ENCODE measurements around the gene ASB16. TPM values are rescaled to one million over a fixed set of nuclear protein-coding genes. Genes with fewer than 3 reads are reported as not detected.
"Not testable (repeated sequence)": the region's sequence is repeated elsewhere in the genome, so short reads cannot be mapped to it uniquely, and the experiment has no call there.

Gene ASB16
- total RNA-seq, 2 donors from 2014 or later: 2.3 to 3.9 TPM

DNA sequence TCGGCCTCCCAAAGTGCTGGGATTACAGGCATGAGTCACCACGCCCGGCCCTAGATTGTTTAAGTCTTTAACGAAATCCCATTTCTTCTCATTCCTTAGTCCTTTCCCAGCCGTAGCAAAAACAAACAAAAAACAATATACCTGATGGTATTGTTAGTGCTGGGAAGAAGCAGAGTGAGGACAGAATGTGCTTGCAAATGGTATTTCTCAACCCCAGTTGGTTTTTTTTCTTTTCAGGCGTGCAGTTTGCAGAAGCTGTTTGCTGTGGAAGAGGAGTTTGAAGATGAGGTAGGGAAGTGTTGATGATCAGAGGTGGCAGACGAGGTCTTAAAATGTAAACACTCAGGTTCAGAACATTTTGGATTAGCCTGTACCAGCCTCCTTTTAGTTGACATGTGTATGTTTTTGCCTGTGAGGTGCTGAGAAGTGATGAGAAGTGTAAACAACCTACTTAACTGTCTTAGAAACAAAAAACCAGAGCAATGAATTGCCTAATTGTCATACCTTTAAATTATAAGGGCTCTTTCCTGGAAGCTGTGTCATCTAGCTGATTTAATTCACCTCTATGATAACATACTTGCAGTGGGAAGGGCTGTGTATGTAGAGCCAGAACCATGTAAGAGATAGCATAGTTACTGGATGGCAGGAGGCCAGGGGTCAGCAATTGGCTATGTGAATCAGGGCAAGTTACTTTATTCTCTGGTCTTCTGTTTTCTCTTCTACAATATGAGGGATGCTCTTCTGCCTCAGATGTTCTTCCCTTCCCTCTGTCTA is 25.4 kb upstream of the ASB16 start:
- H3K9me3 ChIP-seq: no peaks in the 10 kb centered on the region
- DNase-seq (ENCODE audit: low spot score) (no peak), ATAC-seq (ENCODE audit: insufficient number of reproducible peaks, low FRiP score, low read depth) (no peak)
- no peaks in the 10 kb centered on the region for H3K36me3 ChIP-seq
- H3K4me1 ChIP-seq (ENCODE audit: control insufficient read depth in 1 of 2, low read depth in 2 of 2): peaks cover 6 to 8% of the 10 kb centered on the region in 2 donors
- H3K27me3 ChIP-seq (replicated peaks; ENCODE audit: insufficient read depth): no peaks in the 10 kb centered on the region
- TF ChIP-seq, protein P1, sequence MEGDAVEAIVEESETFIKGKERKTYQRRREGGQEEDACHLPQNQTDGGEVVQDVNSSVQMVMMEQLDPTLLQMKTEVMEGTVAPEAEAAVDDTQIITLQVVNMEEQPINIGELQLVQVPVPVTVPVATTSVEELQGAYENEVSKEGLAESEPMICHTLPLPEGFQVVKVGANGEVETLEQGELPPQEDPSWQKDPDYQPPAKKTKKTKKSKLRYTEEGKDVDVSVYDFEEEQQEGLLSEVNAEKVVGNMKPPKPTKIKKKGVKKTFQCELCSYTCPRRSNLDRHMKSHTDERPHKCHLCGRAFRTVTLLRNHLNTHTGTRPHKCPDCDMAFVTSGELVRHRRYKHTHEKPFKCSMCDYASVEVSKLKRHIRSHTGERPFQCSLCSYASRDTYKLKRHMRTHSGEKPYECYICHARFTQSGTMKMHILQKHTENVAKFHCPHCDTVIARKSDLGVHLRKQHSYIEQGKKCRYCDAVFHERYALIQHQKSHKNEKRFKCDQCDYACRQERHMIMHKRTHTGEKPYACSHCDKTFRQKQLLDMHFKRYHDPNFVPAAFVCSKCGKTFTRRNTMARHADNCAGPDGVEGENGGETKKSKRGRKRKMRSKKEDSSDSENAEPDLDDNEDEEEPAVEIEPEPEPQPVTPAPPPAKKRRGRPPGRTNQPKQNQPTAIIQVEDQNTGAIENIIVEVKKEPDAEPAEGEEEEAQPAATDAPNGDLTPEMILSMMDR (IDR thresholded peaks at IDR 0.05): no peak
- no peak overlapping the region for H3K4me3 ChIP-seq
- no peak overlapping the region for H3K27ac ChIP-seq

DNA sequence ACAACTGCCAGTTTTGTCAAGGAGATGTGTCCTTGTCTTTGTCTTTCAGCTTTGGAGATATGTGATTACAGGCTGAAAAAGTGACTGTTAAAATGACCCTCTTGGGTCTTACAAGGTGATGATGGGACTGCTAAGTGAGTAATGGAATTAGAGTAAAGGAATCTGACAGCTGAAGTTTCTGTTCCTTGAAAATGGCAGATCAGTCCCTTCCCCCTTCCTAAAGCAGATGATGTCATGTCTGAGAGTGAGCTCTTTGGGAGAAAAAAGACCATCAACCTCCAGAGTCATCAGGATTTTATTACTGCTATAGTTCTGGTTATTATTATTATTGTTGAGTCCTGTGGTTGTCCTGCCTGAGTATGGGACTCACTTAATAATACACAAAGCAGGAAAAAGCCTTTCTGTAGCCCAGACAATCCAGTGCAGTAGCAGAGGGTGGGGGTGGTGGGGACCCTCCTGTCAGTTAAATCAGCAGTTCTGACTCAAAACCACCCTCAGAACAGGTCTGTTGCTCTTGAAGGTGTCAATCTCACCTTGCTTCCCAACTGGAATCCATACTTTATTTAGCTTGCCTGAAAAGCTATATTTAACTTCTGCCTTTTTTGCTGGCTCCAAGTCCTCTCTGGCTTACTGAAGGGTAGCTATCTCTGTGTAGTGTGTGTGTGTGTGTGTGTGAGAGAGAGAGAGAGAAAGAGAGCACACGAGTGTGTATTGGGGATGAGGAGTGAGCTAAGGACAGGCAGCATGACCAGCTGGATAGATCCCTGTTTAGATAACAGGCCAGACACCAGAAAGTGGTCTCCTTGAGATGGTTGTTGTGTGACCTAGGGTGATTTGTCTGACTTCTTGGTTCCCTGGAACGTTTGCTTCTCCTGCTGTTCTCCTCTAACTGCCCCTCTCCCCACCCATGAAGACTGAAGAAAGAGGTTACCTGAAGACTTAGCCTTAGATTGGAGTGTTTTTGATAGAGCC is 23.8 kb upstream of the ASB16 start:
- Histone ChIP-seq H3K36me3 (no peaks in the 10 kb centered on the region), H3K9me3 (no peaks in the 10 kb centered on the region), H3K4me1 (ENCODE audit: control insufficient read depth in 1 of 2, low read depth in 2 of 2) (peaks cover 6 to 8% of the 10 kb centered on the region in 2 donors), H3K4me3 (no peak overlapping the region), H3K27me3 (replicated peaks; ENCODE audit: insufficient read depth) (no peaks in the 10 kb centered on the region), H3K27ac (no peak overlapping the region)
- TF ChIP-seq, protein P1 (IDR thresholded peaks at IDR 0.05): no peak
- ATAC-seq (ENCODE audit: insufficient number of reproducible peaks, low FRiP score, low read depth) (no peak), DNase-seq (ENCODE audit: low spot score) (no peak)

DNA sequence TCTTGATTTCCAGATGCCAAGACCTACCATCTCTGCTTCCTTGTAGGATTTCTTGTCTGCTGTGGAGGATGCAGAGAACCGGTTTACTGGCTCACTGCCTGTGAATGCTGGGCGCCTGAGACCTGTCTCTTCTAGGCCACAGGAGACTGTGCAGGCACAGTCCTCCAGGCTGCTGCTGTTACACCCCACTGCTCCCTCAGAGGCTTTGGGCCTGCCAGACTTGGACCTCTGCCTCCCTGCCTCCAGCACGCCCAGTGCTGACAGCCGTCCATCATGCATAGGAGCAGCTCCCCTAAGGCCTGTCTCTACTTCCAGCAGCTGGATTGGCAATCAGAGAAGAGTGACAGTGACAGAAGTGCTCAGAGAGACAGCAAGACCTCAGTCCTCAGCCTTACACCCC is 22.7 kb upstream of the ASB16 start:
- ATAC-seq (ENCODE audit: insufficient number of reproducible peaks, low FRiP score, low read depth): no peak
- Histone ChIP-seq H3K27me3 (replicated peaks; ENCODE audit: insufficient read depth) (no peaks in the 10 kb centered on the region), H3K4me3 (no peak overlapping the region), H3K9me3 (no peaks in the 10 kb centered on the region), H3K36me3 (no peaks in the 10 kb centered on the region), H3K27ac (no peak overlapping the region), H3K4me1 (ENCODE audit: control insufficient read depth in 1 of 2, low read depth in 2 of 2) (no peaks in the 10 kb centered on the region)
- no peak for DNase-seq (ENCODE audit: low spot score)
- TF ChIP-seq, protein P1 (IDR thresholded peaks at IDR 0.05): no peak

DNA sequence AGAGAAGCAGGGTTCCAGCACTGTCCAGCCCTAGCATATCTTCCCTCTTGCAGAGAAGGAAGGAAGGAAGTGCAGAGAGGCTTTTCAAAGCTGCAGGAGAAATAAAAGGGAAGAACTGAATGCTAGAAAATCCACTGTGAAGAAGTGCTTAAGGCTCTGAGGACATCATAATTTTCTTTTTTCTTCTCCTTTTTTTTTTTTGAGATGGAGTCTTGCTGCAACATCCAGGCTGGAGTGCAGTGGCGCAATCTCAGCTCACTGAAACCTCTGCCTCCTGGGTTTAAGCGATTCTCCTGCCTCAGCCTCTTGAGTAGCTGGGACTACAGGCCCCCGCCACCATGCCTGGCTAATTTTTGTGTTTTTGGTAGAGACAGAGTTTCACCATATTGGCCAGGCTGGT is 21.4 kb upstream of the ASB16 start:
- H3K4me1 ChIP-seq (ENCODE audit: control insufficient read depth in 1 of 2, low read depth in 2 of 2); H3K4me3 ChIP-seq; H3K9me3 ChIP-seq; ATAC-seq (ENCODE audit: insufficient number of reproducible peaks, low FRiP score, low read depth); H3K27ac ChIP-seq; H3K27me3 ChIP-seq (replicated peaks; ENCODE audit: insufficient read depth); H3K36me3 ChIP-seq; DNase-seq (ENCODE audit: low spot score): not testable (repeated sequence)

DNA sequence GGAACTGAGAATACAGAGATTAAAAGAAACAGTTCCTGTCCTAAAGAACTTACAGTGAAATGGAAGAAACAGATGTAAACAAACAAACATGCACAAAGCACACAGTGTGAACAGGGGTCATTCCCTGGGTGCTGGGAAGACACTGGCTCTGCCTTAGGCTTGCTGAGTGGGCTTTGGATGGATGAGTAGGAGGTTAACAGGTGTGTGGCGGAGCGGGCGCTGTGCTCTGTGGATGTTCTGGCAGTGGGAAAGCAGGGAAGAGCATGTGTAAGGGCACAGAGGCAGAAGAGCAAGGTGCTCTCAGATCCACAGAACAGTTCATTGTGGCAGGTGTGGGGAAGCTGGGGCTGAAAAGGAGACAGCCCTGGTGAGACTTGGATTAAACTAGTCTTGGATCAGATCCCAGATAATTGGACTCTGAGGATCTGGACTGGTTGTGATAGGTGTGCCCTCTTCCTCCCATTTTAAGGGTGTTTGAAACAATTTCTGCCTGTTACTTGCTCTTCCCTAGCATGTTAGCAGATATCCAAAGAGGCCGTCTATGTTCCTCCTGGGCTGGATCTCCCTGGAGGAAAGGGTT is 20.7 kb upstream of the ASB16 start:
- H3K9me3 ChIP-seq: no peaks in the 10 kb centered on the region
- H3K36me3 ChIP-seq: no peaks in the 10 kb centered on the region
- H3K27ac ChIP-seq: no peak overlapping the region
- H3K4me1 ChIP-seq (ENCODE audit: control insufficient read depth in 1 of 2, low read depth in 2 of 2): no peaks in the 10 kb centered on the region
- ATAC-seq (ENCODE audit: insufficient number of reproducible peaks, low FRiP score, low read depth): no peak
- no peaks in the 10 kb centered on the region for H3K27me3 ChIP-seq (replicated peaks; ENCODE audit: insufficient read depth)
- H3K4me3 ChIP-seq: no peak overlapping the region
- DNase-seq (ENCODE audit: low spot score): no peak
- TF ChIP-seq, protein P1 (IDR thresholded peaks at IDR 0.05): no peak
